Muscle of arm (tissue), 12 donors: Measurements from ENCODE around the gene CCDC183. TPM values are rescaled to one million over a fixed set of nuclear protein-coding genes. Genes with fewer than 3 reads are reported as not detected.
"Not testable (repeated sequence)": the region's sequence is repeated elsewhere in the genome, so short reads cannot be mapped to it uniquely, and the experiment has no call there.

Experiments used
- DNase-seq: peaks from one replicate; pipeline ENCODE4 v3.0.0-alpha.2; 2013
- polyA plus RNA-seq, 12 donors: library from polyadenylated mRNA; unstranded; fragments of 120-200 nt; gene quantifications; one replicate each; pipeline ENCODE4 v1.2.1, GENCODE V29; 2013; ENCODE audit not compliant: insufficient read length in 12 of 12

The CCDC183 gene
- polyA plus RNA-seq, 12 donors, result 0.71 to 3.7 (median 2.7) TPM; not detected in 2

DNA sequence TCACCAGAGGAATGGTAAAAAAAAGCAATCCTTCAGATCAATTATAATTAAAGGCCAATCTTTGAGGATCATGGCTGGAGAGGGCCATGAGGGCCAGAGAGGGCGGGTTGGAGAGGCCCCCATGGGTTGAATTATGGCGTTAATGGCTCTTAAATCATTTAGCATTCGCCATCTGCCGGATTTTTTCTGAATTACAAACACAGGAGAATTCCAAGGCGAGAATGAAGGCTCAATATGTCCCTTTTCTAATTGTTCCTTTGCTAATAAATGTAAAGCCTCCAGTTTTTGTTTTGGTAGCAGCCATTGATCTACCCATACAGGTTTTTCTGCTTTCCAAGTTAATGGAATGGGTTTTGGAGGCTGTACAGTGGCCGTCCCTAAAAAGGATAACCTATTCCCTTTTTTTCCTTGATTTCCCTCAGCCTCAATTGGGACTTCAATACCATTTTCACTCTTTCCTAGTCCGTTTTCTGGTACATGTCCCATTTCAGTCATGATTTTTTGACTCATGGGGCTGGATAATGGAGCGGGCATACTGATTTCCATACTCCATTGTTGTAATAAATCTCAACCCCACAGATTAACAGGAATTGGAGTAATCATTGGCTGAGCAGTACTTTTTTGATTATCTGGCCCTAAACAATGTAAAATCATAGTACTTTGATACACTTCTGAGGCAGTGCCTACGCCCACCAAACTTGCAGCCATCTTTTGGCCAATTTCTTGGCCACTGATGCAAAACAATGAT is 11.7 kb upstream of the CCDC183 start:
- DNase-seq, result no peak

DNA sequence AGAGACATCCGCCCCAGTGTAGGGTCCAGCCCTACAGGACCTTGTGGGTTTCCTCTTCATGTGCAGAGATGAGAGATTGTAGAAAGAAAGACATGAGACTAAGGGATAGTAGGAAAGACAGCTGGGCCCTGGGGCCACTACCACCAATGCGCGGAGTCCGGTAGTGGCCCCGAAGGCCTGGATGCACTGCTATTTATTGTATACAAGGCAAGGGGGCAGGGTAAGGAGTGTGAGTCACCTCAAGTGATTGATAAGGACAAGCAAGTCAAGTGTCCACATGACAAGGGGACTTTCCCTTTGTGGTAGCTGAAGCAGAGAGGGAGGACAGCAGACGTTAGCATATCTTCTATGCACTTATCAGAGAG is 11.2 kb upstream of the CCDC183 start:
- DNase-seq, result no peak

DNA sequence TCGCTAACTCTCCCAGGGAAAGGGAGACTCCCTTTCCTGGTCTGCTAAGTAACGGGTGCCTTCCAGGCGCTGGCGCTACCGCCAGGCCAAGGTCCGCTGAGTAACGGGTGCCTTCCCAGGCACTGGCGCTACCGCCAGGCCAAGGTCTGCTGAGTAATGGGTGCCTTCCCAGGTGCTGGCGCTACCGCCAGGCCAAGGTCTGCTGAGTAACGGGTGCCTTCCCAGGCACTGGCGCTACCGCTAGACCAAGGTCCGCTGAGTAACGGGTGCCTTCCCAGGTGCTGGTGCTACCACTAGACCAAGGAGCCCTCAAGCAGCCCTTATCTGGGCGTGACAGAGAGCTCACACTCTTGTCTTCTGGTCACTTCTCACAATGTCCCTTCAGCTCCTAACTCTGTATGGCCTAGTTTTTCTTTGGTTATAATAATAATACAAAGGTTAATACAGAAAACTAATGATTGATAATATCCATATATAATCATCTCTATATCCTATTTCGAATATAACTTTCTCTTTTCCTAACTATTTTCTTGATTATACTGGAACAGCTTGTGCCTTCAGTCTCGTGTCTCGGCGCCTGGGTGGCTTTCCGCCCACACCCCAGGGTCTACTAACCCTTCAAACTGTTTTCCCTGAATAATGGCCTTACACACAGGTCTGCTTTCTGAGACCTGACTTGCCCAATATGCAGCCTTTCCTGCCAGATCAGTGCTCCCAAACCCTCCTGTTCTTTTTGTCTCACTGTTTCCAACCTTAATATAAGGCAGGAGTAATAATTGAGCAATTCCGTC is 10.4 kb upstream of the CCDC183 start:
- not testable (repeated sequence) for DNase-seq

DNA sequence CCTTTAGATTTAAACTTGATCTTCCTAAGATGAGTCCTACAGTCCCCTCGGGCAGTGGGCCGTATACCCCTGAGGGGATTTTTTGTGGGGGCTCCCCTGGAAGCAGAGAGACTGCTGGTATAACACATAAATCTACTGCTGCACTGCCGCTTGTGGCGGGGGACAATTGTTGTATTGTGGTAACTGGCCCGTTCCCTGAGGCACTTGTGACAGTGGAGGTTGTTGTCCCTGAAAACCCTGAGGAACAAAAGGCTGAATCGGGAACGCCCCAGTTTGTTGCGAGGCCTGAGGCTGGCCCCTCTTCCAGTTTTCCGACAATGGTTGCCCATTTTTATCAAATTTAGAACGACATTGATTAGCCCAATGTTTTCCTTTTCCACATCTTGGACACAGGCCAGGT is 9.7 kb upstream of the CCDC183 start:
- DNase-seq, result no peak

DNA sequence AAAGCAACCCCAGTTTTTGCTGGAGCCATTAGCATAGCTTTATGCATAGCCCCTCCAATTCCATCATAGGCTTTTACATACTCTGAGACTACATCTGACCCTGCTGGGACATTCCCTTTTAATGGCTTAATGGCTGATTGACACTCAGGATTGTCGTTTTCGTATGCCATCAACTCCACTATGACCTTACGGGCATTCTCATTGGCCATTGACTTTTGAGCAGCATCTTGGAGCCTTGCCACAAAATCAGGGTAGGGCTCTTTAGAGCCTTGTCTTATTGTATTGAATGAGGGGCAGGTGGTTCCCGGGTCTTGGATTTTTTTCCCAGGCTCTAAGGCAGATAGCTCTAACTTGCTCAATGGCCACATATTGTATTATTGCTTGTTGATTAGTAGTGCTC is 9.2 kb upstream of the CCDC183 start:
- DNase-seq, result not testable (repeated sequence)

DNA sequence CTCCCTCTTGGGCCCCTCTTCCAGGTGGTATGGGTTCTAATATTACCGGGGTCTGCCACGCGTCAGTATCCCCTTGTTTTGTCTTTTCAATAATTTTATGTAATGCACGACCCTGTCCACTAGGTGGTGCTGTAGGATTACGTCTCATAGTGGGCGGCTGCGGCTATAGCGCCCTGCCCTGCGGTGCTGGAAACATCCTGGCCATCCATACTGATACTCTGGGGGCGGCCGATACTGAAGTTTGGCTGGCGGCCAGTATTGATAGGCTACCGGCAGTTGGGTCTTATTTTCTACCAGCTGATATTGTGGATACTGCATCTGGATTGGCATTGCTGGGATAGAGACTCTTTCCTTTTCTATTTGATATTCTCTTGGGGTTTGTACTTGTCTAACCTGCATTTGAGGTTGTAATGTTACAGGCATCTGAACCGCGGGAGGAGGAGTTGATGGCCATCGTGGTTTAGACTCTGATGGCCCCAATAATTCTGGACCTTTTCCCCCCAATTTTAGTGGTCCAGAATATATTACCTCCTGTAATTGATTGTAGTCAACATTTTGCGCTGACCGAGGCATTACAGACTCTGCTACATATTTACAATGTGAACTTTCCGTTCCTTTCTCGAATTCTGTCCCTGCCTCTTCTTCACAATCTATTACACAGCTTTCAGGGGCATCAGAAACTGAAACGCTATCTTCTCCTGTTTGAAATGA is 8.3 kb upstream of the CCDC183 start:
- peak; percentile 82 for DNase-seq

DNA sequence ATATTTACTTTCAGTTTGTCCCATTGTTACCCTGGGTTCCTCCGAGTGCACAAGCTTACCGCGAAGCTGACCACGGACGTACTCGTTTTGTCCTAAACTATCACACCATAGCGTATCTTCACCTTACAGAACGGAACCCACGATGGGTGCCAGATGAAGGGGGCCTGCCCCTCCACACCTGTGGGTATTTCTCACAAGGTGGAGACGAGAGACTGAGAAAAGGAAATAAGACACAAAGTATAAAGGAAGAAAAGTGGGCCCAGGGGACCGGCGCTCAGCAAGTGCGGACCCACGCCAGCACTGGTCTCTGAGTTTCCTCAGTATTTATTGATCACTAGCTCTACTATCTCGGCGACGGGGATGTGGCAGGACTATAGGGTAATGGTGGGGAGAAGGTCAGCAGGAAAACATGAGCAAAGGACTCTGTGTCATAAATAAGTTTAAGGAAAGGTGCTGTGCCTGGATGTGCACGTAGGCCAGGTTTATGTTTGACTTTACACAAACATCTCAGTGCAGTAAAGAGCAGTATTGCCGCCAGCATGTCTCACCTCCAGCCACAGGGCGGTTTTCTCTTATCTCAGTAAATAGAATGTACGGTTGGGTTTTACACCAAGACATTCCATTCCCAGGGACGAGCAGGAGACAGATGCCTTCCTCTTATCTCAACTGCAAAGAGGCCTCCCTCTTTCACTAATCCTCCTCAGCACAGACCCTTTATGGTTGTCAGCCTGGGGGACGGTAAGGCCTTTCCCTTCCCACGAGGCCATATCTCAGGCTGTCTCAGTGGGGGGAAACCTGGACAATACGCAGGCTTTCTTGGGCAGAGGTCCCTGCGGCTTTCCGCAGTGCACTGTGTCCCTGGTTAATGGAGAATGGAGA is 7.3 kb upstream of the CCDC183 start:
- DNase-seq, result not testable (repeated sequence)

DNA sequence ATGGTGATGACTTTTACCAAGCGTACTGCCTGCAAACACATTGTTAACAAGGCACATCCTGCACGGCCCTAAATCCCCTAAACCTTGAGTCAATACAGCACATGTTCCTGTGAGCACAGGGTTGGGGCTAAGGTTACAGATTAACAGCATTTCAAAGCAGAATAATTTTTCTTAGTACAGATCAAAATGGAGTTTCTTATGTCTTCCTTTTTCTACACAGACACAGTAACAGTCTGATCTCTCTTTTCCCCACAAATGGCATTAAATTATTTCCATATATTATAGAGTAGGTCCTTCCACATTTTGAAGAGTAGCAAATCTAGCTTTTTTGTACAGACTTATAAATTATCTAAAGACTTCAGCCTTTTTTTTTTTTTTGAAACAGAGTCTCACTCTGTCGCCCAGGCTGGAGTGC is 6.6 kb upstream of the CCDC183 start:
- DNase-seq, result no peak

DNA sequence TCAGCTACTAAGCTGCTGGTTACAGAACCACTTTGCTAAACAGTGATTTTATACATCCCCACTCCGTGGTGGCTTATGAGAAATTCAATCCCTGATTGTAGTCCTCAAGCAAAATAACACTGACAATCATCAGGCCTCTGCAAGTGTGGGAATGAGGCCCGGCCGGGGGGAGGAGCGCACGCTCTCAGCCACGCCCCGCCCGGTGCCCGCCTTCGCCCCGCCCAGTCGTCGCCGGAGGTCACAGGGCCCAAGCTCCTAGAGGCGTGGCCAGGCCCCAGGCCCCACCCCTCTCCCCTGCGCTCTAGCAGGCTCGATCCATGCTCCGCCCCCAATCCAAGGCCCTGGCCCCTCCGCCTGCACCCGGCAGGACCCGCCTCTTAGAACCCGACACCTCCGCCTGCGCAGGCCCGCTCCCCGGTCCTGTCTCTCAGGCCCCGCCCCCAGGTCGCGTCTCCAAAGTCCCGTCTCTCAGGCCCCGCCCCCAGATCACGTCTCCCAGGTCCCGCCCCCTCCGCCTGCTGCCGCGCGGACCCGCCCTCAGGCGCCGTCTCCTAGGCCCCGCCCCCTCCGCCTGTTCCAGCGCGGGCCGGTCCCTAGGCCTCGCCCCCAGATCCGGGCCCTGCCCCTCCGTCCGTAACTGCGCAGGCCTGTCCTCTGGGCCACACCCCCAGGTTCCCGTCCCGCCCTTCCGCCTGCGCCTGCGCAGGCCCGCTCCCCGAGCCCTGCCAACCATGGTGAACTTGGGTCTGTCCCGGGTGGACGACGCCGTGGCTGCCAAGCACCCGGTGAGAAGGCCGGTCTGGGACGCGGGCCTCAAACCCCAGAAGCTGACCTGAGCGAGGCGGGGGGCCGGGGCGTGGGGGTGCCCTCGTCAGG is 5.3 kb upstream of the CCDC183 start, which contains the start of gene TMEM141:
Gene TMEM141, plus strand, starts transcription at position 705 of the 876 bp plus-strand sequence. Its CDS starts 27 bp downstream, at position 732.
- DNase-seq, result peak; percentile 99

DNA sequence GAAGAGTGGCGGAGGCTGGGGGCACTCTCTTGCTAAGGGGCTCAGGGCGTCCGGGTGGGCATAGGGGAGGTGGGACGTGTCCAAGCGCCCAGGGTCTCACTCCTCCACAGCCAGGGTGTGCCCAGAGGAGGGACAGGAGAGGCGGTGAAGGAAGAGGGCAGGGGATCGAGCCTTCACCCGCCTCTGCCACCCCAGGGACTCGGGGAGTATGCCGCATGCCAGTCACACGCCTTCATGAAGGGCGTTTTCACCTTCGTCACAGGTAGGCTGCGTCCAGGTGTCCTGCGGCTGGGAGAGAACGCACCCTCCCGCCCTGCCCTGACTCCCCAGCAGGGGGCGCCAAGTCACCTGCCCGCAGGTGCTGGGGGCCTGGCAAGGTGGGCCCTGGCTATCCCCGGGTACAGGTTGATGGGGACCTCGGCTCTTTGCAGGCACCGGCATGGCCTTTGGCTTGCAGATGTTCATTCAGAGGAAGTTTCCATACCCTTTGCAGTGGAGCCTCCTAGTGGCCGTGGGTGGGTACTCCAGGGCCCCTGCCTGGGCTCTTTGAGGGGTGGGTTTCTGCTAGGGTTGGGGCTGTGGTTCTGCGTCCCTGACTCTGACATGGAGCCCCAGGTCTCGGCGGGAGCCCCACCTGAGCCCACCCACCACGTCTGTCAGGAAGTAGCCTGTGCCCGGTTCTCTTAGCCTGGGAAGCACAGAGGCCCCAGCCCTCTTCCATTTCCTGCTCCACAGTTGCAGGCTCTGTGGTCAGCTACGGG is 4.4 kb upstream of the CCDC183 start:
- DNase-seq, result no peak

DNA sequence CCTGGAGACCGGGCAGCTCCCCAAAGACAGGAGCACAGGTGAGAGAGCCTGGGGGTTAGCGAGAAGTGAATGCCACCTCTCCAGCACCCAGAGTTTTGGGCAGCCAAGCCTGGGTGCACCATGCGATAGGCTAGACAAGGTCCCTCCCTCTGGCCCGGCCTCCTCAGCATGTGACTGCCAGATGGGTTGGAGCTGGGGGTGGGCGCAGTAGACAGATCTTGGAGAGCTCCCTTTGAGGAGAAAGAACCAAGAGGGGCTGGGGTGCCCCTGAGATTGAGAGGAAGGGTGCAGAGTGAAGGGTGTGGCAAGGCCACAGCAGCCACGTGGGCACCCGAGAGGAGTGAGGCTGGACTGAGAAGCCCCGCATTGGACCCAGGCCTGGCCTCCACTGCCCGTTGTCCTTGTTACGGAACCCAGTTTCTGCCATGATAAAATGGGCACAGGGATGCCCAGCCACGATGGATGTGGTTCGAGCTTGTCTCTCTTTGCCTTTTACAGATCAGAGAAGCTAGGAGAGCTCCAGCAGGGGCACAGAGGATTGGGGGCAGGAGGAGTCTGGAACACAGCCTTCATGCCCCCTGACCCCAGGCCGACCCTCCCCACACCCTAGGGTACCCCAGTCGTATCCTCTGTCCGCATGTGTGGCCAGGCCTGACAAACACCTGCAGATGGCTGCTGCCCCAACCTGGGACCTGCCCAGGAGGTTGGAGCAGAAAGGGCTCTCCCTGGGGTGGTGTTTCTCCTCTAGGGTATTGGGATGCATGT is 3.6 kb upstream of the CCDC183 start:
- DNase-seq, result no peak

DNA sequence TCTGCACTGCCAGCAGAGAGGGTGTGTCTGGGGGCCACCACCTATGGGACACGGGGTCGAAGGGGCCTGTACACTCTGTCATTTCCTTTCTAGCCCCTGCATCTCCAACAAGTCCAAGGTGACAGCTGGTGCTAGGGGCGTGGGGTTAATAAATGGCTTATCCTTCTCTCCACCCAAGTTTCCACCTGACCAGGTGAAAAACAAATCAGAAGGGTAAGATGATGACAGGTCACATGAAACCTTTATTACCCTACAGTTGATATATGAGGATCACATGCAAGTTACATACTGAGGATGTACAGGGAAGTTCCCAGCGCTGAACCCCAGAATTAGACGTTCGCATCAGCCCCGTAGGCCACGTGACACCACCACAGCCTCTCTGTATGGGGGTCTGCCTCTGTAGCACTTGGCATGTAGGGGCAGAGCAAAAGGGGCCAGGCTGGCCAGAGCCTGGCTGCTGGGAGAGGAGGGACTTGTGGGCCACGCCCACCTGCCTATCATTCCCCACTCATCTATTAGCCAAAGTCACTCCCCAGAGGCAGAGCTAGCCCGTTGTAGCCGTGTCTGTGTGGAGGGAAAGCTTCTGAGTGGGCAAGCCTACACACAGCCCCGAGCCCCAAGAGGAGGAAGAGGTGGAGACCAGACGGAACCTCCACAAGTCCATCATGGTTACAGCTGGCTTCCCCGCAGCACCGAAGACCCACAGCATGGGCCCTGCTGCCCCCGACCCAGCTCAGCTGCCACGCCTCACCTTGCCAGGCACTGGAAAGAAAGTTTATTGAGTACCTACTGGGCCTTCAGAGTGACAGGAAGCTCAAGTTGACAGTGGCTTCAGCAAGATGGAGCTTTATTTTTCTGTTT is 2.8 kb upstream of the CCDC183 start:
- DNase-seq, result no peak

DNA sequence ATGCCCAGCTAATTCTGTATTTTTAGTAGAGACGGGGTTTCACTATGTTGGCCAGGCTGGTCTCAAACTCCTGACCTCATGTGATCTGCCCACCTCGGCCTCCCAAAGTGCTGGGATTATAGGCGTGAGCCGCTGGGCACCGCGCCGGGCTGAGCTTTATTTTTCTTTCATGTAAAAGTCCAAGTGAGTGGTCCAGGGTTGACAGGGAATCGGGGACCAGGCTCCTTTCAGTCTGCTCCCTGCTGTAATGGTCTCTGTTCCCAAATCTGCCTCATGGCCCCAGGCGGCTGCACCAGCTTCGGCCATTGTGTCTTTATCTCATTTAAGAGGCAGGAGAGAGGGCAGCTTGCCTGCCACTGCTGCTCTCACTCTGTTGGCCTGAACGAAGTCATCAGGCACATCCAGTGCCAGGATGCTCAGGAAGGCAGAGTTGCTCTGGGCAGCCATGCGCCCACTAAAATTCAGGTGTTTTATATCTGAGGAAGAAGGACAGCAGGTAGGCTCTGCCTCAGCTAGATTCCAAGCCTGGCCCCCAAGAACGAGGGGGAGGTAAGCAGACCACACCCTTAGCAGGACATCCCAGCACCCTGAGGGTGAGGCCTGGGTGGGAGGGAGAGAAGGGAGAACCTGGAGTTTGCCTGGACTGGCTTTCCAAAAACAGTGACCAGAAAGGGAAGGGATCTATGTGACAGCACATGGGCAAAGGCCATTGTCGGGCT is 1.7 kb upstream of the CCDC183 start:
- DNase-seq, result no peak

DNA sequence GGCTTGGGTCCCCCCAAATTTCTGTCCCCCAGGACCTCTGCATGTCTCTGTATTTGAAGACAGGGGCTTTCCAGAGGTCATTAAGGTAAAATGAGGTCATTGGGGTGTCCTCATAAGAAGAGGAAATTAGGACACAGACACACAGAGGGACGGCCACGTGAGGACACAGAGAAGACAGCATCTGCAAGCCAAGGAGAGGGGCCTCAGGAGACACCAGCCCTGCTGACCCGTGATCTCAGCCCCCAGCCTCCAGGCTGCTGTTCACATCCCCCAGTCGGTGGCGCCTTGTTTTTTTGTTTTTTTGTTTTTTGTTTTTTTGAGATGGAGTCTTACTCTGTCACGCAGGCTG is 1.2 kb upstream of the CCDC183 start:
- DNase-seq, result no peak

DNA sequence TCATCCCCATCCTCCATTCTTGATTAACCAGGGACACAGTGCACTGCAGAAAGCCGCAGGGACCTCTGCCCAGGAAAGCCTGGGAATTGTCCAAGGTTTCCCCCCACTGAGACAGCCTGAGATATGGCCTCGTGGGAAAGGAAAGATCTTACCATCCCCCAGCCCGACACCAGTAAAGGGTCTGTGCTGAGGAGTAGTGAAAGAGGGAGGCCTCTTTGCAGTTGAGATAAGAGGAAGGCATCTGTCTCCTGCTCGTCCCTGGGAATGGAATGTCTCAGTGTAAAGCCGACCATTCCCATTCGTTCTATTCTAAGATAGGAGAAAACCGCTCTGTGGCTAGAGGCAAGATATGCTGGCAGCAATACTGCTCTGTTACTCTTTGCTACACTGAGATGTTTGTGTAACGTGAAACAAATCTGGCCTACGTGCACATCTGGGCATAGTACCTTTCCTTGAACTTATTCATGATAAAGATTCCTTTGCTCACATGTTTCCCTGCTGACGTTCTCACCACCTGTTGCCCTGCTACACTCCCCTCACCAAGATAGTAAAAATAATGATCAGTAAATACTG is 723 bp downstream of the CCDC183 start:
- DNase-seq, result not testable (repeated sequence)

DNA sequence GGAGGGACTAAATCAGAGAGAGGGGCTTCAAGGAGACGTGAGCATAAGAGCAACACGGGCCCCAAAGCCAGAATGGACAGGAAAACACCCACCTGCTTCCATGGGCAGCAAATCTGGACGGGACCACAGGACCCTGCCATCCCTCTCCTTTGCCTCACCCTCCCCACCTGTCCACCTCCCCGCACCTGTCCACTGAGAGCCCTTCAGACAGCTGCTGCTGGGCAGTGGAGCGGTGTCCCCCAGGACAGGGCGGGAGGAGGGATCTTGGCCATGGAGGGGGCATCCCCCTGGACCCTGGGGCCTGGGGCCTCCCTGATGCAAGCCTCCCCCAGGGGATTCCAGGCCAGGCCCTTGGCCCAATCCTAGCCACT is 2.6 kb downstream of the CCDC183 start:
- no peak for DNase-seq
